WTC11 (cell line): ENCODE data around the gene GRM1. TPM values are rescaled to one million over a fixed set of nuclear protein-coding genes. Genes with fewer than 3 reads are reported as not detected.

Source experiments
- ATAC-seq: fragments of 200-7000 bp; cut with Tn5 transposase; 2 replicates; pipeline ENCODE4 v1.10.0; 2021; ENCODE audit warnings: mild to moderate bottlenecking, moderate library complexity
- CTCF ChIA-PET: fragments of 300-600 bp; sonication (Branson Sonifier 250); formaldehyde crosslinking; loops from one replicate; lab custom pipeline; 2021; ENCODE audit warnings: antibody characterized with exemption; lab: Charles Lee
- POLR2A ChIA-PET: fragments of 350-600 bp; sonication (Branson Sonifier 250); formaldehyde crosslinking; loops from one replicate; lab custom pipeline; 2021; ENCODE audit warnings: antibody characterized with exemption; lab: Charles Lee
- DNase-seq: peaks from one replicate; pipeline ENCODE4 v3.0.0; 2021; ENCODE audit warnings: low spot score
- H3K27ac Mint-ChIP-seq: 2 replicates; pipeline ENCODE4 v1.8.0; 2021; ENCODE audit warnings: mixed read lengths
- H3K27me3 Mint-ChIP-seq: 2 replicates; pipeline ENCODE4 v1.8.0; 2021; ENCODE audit warnings: low read depth, mild to moderate bottlenecking, moderate library complexity, mixed read lengths
- H3K36me3 Mint-ChIP-seq: 2 replicates; pipeline ENCODE4 v1.8.0; 2021; ENCODE audit warnings: mixed read lengths
- H3K4me1 Mint-ChIP-seq: 2 replicates; pipeline ENCODE4 v1.8.0; 2022; ENCODE audit warnings: mixed read lengths
- H3K4me3 Mint-ChIP-seq: 2 replicates; pipeline ENCODE4 v1.8.0; 2021; ENCODE audit warnings: mild to moderate bottlenecking, moderate library complexity, mixed read lengths
- H3K9me3 Mint-ChIP-seq: 2 replicates; pipeline ENCODE4 v1.8.0; 2021; ENCODE audit warnings: mixed read lengths
- ARID4B ChIP-seq: sonication (generic); formaldehyde crosslinking; IDR thresholded peaks from 2 replicates; pipeline ENCODE4 v1.8.0; 2023; ENCODE audit warnings: missing genetic modification reagents, mild to moderate bottlenecking, borderline replicate concordance
- CREM ChIP-seq: sonication (generic); formaldehyde crosslinking; IDR thresholded peaks from 2 replicates; pipeline ENCODE4 v1.8.1; 2022; ENCODE audit warnings: mild to moderate bottlenecking, missing genetic modification reagents, moderate library complexity
- CTCF ChIP-seq: fragments of 200-600 bp; IDR thresholded peaks from 2 replicates; pipeline ENCODE4 v1.8.0; 2022; ENCODE audit warnings: antibody characterized with exemption
- ELF4 ChIP-seq: sonication (generic); formaldehyde crosslinking; IDR thresholded peaks from 2 replicates; pipeline ENCODE4 v1.8.1; 2022; ENCODE audit warnings: low read depth, mild to moderate bottlenecking, moderate library complexity, missing genetic modification reagents
- ERG ChIP-seq: fragments of 250-450 bp; sonication (Bioruptor Pico); IDR thresholded peaks from 2 replicates; pipeline ENCODE4 v1.8.0; 2021; ENCODE audit warnings: mild to moderate bottlenecking
- ETV6 ChIP-seq: sonication (generic); formaldehyde crosslinking; IDR thresholded peaks from 2 replicates; pipeline ENCODE4 v1.8.1; 2022; ENCODE audit warnings: mild to moderate bottlenecking, missing genetic modification reagents
- FOXP1 ChIP-seq: sonication (generic); formaldehyde crosslinking; IDR thresholded peaks from 2 replicates; pipeline ENCODE4 v1.8.0; 2022; ENCODE audit warnings: missing genetic modification reagents, mild to moderate bottlenecking, moderate library complexity, borderline replicate concordance
- FOXP4 ChIP-seq: sonication (generic); formaldehyde crosslinking; IDR thresholded peaks from 2 replicates; pipeline ENCODE4 v1.8.0; 2022; ENCODE audit warnings: mild to moderate bottlenecking, missing genetic modification reagents
- JAZF1 ChIP-seq: fragments of 250-450 bp; sonication (Bioruptor Pico); IDR thresholded peaks from 2 replicates; pipeline ENCODE4 v1.9.0; 2021; ENCODE audit warnings: moderate library complexity, mild to moderate bottlenecking, inconsistent platforms
- KAT7 ChIP-seq: sonication (generic); formaldehyde crosslinking; IDR thresholded peaks from 2 replicates; pipeline ENCODE4 v1.8.1; 2023; ENCODE audit warnings: missing genetic modification reagents, mild to moderate bottlenecking, borderline replicate concordance
- NR2C2 ChIP-seq: sonication (generic); formaldehyde crosslinking; IDR thresholded peaks from 2 replicates; pipeline ENCODE4 v1.8.0; 2022; ENCODE audit warnings: mild to moderate bottlenecking, missing genetic modification reagents
- USF1 ChIP-seq: sonication (generic); formaldehyde crosslinking; IDR thresholded peaks from 2 replicates; pipeline ENCODE4 v1.8.0; 2022; ENCODE audit warnings: mild to moderate bottlenecking, missing genetic modification reagents
- ZNF423 ChIP-seq: fragments of 250-450 bp; sonication (Bioruptor Pico); IDR thresholded peaks from 2 replicates; pipeline ENCODE4 v2.1.2; 2022; ENCODE audit warnings: mild to moderate bottlenecking, moderate library complexity
- ZNF671 ChIP-seq: fragments of 250-450 bp; sonication (Bioruptor Pico); IDR thresholded peaks from 2 replicates; pipeline ENCODE4 v1.8.0; 2021; ENCODE audit warnings: mild to moderate bottlenecking
- total RNA-seq: library from RNA; stranded (reverse); gene quantifications from 3 replicates; pipeline ENCODE4 v1.2.3, GENCODE V29; 2021

The GRM1 gene
- total RNA-seq, 1 experiment from 2014 or later = 0.46 TPM

GRCh38 chr6:146191612-146192011 is 162.8 kb downstream of the GRM1 start (continued):
- TF ChIP-seq ZNF671 (CRISPR knock-in tag) = no peak
- TF ChIP-seq ERG (CRISPR knock-in tag) = no peak
- no peak for TF ChIP-seq ETV6
- TF ChIP-seq ELF4 (CRISPR knock-in tag) = no peak
- TF ChIP-seq ZNF423 (CRISPR knock-in tag) = no peak
- no peak for TF ChIP-seq FOXP4 (CRISPR knock-in tag)
- TF ChIP-seq USF1 = no peak

- CTCF ChIA-PET = no interaction called here
- H3K4me3 Mint-ChIP-seq = no peak overlapping the region
- TF ChIP-seq ARID4B = no peak
- no peak for TF ChIP-seq NR2C2 (CRISPR knock-in tag)
- TF ChIP-seq ZNF423 (CRISPR knock-in tag) = no peak
- no peak for TF ChIP-seq JAZF1 (CRISPR knock-in tag)
- no peak for TF ChIP-seq ERG (CRISPR knock-in tag)
- no peak for TF ChIP-seq KAT7 (CRISPR knock-in tag)
- TF ChIP-seq CTCF = no peak
- no peak for TF ChIP-seq CREM
- TF ChIP-seq FOXP1 (CRISPR knock-in tag) = no peak
- POLR2A ChIA-PET = no interaction called here
- 0 out of 2 replicates have a peak, but pooled peaks cover 4% of the 10 kb centered on the region for H3K9me3 Mint-ChIP-seq
- DNase-seq = no peak
- ATAC-seq = no peak
- H3K4me1 Mint-ChIP-seq = no peaks in the 10 kb centered on the region
- no peaks in the 10 kb centered on the region for H3K27me3 Mint-ChIP-seq
- no peaks in the 10 kb centered on the region for H3K36me3 Mint-ChIP-seq
- no peak overlapping the region for H3K27ac Mint-ChIP-seq
Measured at GRCh38 chr6:146194434-146194833, 165.6 kb downstream of the GRM1 start.
